ELR (cell line): ENCODE measurements around the gene GPAT3.
"Not testable (repeated sequence)": the region's sequence is repeated elsewhere in the genome, so short reads cannot be mapped to it uniquely, and the experiment has no call there.

ENCODE experiments used
- DNase-seq: peaks from one replicate; pipeline ENCODE4 v3.0.0-alpha.2; 2015; ENCODE audit warnings: low read depth

The GPAT3 gene

GRCh38 chr4:83535520-83536361, at the start of gene GPAT3:
Gene GPAT3, plus strand, starts transcription at chr4:83536108. Its CDS starts 515 bp downstream, at chr4:83536623.
- peak; percentile 80 for DNase-seq

GRCh38 chr4:83486457-83487129, 49.3 kb upstream of the GPAT3 start:
- DNase-seq: no peak

GRCh38 chr4:83489711-83490326, 46.1 kb upstream of the GPAT3 start:
- no peak for DNase-seq

- peak; percentile 62 for DNase-seq
Measured at GRCh38 chr4:83490876-83491450, 44.9 kb upstream of the GPAT3 start.

GRCh38 chr4:83496085-83496917, 39.6 kb upstream of the GPAT3 start:
- not testable (repeated sequence) for DNase-seq

GRCh38 chr4:83498187-83498586, 37.7 kb upstream of the GPAT3 start:
- DNase-seq: no peak

- not testable (repeated sequence) for DNase-seq
Measured at GRCh38 chr4:83501671-83502070, 34.2 kb upstream of the GPAT3 start.

GRCh38 chr4:83503974-83504373, 31.9 kb upstream of the GPAT3 start:
- DNase-seq: no peak

GRCh38 chr4:83504503-83504902, 31.4 kb upstream of the GPAT3 start:
- DNase-seq: no peak

- DNase-seq: no peak
Measured at GRCh38 chr4:83504996-83505395, 30.9 kb upstream of the GPAT3 start.

GRCh38 chr4:83509156-83509585, 26.7 kb upstream of the GPAT3 start:
- DNase-seq: peak; percentile 69

GRCh38 chr4:83510442-83510841, 25.5 kb upstream of the GPAT3 start:
- DNase-seq: no peak

GRCh38 chr4:83516042-83516772, 19.7 kb upstream of the GPAT3 start:
- DNase-seq: peak; percentile 95

- no peak for DNase-seq
Measured at GRCh38 chr4:83522239-83522638, 13.7 kb upstream of the GPAT3 start.

- no peak for DNase-seq
Measured at GRCh38 chr4:83527671-83528070, 8.2 kb upstream of the GPAT3 start.

GRCh38 chr4:83536362-83537272, 709 bp downstream of the GPAT3 start:
- DNase-seq: peak; percentile 22

- no peak for DNase-seq
Measured at GRCh38 chr4:83542225-83542624, 6.3 kb downstream of the GPAT3 start.

- DNase-seq: no peak
Measured at GRCh38 chr4:83546786-83547185, 10.9 kb downstream of the GPAT3 start.

GRCh38 chr4:83548151-83548905, 12.4 kb downstream of the GPAT3 start:
- DNase-seq: peak; percentile 98
